GM23248 (cell line): ENCODE results near the gene MEP1A. TPM values are rescaled to one million over a fixed set of nuclear protein-coding genes. Genes with fewer than 3 reads are reported as not detected.

Experiments
- DNase-seq: peaks from one replicate; pipeline ENCODE4 v3.0.0-alpha.2; 2015
- H2AFZ ChIP-seq: fragments of 200-600 bp; sonication (generic); 2 replicates; pipeline ENCODE4 v1.6.1; 2016; ENCODE audit warnings: antibody characterized with exemption
- H3F3A ChIP-seq: fragments of 200-600 bp; sonication (generic); 2 replicates; pipeline ENCODE4 v1.6.1; 2016; ENCODE audit warnings: mild to moderate bottlenecking, antibody characterized with exemption, mixed run types; ENCODE audit not compliant: insufficient read depth
- H3K27ac ChIP-seq: fragments of 200-600 bp; sonication (generic); 2 replicates; pipeline ENCODE4 v1.5.1; 2016; ENCODE audit warnings: mild to moderate bottlenecking
- H3K27me3 ChIP-seq: fragments of 200-600 bp; sonication (generic); replicated peaks from 2 replicates; pipeline ENCODE4 v1.6.1; 2016; ENCODE audit warnings: mild to moderate bottlenecking; ENCODE audit not compliant: insufficient read depth
- H3K36me3 ChIP-seq: fragments of 200-600 bp; sonication (generic); 2 replicates; pipeline ENCODE4 v1.6.1; 2016; ENCODE audit warnings: low read depth, mild to moderate bottlenecking
- H3K4me1 ChIP-seq: fragments of 200-600 bp; sonication (generic); 2 replicates; pipeline ENCODE4 v1.6.1; 2016; ENCODE audit warnings: mild to moderate bottlenecking; ENCODE audit not compliant: insufficient read depth
- H3K4me2 ChIP-seq: fragments of 200-600 bp; sonication (generic); one replicate; pipeline ENCODE4 v1.6.1; 2016; ENCODE audit warnings: mild to moderate bottlenecking; ENCODE audit not compliant: unreplicated experiment
- H3K4me3 ChIP-seq: fragments of 200-600 bp; sonication (generic); 2 replicates; pipeline ENCODE4 v1.5.1; 2016; ENCODE audit warnings: mild to moderate bottlenecking
- H3K79me2 ChIP-seq: fragments of 200-600 bp; sonication (generic); 2 replicates; pipeline ENCODE4 v1.6.1; 2016; ENCODE audit warnings: mild to moderate bottlenecking; ENCODE audit not compliant: insufficient read depth
- H3K9ac ChIP-seq: fragments of 200-600 bp; sonication (generic); 2 replicates; pipeline ENCODE4 v1.6.1; 2016; ENCODE audit warnings: mild to moderate bottlenecking
- H3K9me2 ChIP-seq: fragments of 200-600 bp; sonication (generic); 2 replicates; pipeline ENCODE4 v1.6.1; 2016; ENCODE audit warnings: mixed run types, mild to moderate bottlenecking, moderate library complexity; ENCODE audit not compliant: insufficient read depth
- H3K9me3 ChIP-seq: fragments of 200-600 bp; sonication (generic); one replicate; pipeline ENCODE4 v1.6.1; 2017; ENCODE audit warnings: low read depth
- H4K20me1 ChIP-seq: fragments of 200-600 bp; sonication (generic); 2 replicates; pipeline ENCODE4 v1.6.0; 2016; ENCODE audit not compliant: insufficient read depth
- EZH2 ChIP-seq: fragments of 200-600 bp; sonication (generic); IDR thresholded peaks from 2 replicates; pipeline ENCODE4 v1.6.1; 2018; ENCODE audit warnings: antibody characterized with exemption, mild to moderate bottlenecking; ENCODE audit not compliant: insufficient read depth, poor library complexity, severe bottlenecking
- EZH2phosphoT487 ChIP-seq: fragments of 200-600 bp; sonication (generic); IDR thresholded peaks from 2 replicates; pipeline ENCODE4 v1.6.1; 2018; ENCODE audit warnings: antibody characterized with exemption, moderate library complexity, mild to moderate bottlenecking, low read depth; ENCODE audit not compliant: insufficient read depth
- WGBS, 2 experiments: methylation state at CpG; one replicate each; pipeline ENCODE4 v1.1.6; 2015 to 2017; ENCODE audit warnings: low lambda C conversion rate in 2 of 2, low coverage in 1 of 2; ENCODE audit errors: missing lambda C conversion rate in 2 of 2; 5-methylcytosine and 5-hydroxymethylcytosine counted together
- in situ Hi-C: fragments of 300-500 bp; cut with MboI; formaldehyde crosslinking; loops from 2 replicates; pipeline ENCODE4 v1.15.0; 2020
- polyA plus RNA-seq: library from polyadenylated mRNA; unstranded; fragments of >200 nt; fragmentation: Nextera tagmentation; extraction: Ambion mirVana; gene quantifications from 2 replicates; pipeline ENCODE4 v1.2.1, GENCODE V29; 2016
- total RNA-seq: library from RNA; depleted of rRNA; stranded (reverse); fragments of >200 nt; shearing (Covaris generic); gene quantifications from 2 replicates; pipeline ENCODE4 v1.2.3, GENCODE V29; 2014

Gene MEP1A
- total and polyA plus RNA-seq, 2 experiments from 2014 or later, result not detected

DNA sequence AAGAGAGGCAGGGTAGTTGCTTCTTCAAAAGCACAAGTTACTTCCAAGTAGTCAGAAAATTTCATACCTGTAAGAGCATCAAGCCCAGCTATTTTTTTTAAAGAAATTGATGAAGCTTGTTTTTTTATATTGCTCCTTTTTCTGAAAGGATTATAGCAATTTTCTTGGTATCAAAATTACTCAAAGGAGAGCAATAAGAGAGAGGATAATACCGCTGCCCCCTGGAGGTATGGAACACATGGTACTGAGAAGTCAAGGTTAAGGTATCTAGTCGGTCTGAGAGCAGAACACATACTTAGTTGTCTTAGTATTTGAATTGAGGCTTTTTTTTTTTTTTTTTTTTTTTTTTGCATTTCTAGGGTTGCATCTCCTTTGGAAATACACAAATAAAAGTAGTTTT, 69.2 kb downstream of the MEP1A start:
- 24 to 34% methylated on average over 2 of the region's 2 CpGs for WGBS, 2 experiments
- TF ChIP-seq EZH2phosphoT487 (no peak), EZH2 (no peak)
- in situ Hi-C loops, result no loop called here
- no peaks in the 10 kb centered on the region for H3K9me2 ChIP-seq
- H3K27me3 ChIP-seq, result no peaks in the 10 kb centered on the region; the same call in 1 of the 2 replicates
- no peak overlapping the region for H3K4me2 ChIP-seq
- H3K9me3 ChIP-seq, result no peaks in the 10 kb centered on the region
- no peak overlapping the region for H3K4me3 ChIP-seq
- no peaks in the 10 kb centered on the region for H3F3A ChIP-seq
- H4K20me1 ChIP-seq, result no peaks in the 10 kb centered on the region
- no peaks in the 10 kb centered on the region for H3K79me2 ChIP-seq
- no peak overlapping the region for H3K9ac ChIP-seq
- DNase-seq, result no peak
- no peak overlapping the region for H3K27ac ChIP-seq
- H3K36me3 ChIP-seq, result no peaks in the 10 kb centered on the region
- H2AFZ ChIP-seq, result no peak overlapping the region
- no peaks in the 10 kb centered on the region for H3K4me1 ChIP-seq

GRCh38 chr6:46863791-46864190, 70.6 kb downstream of the MEP1A start:
- no peak overlapping the region for H3K4me2 ChIP-seq
- no peak for DNase-seq
- H3K9ac ChIP-seq, result no peak overlapping the region
- H3K9me2 ChIP-seq, result no peaks in the 10 kb centered on the region
- no peak overlapping the region for H3K4me3 ChIP-seq
- no peaks in the 10 kb centered on the region for H3K9me3 ChIP-seq
- H3K79me2 ChIP-seq, result no peaks in the 10 kb centered on the region
- WGBS, 2 experiments, result 35 to 43% methylated on average over 3 of the region's 3 CpGs
- no peak overlapping the region for H2AFZ ChIP-seq
- no peaks in the 10 kb centered on the region for H3K36me3 ChIP-seq
- no peaks in the 10 kb centered on the region for H3K4me1 ChIP-seq
- no peaks in the 10 kb centered on the region; the same call in 1 of the 2 replicates for H3K27me3 ChIP-seq
- in situ Hi-C loops, result no loop called here
- H3F3A ChIP-seq, result no peaks in the 10 kb centered on the region
- TF ChIP-seq EZH2 (no peak), EZH2phosphoT487 (no peak)
- no peaks in the 10 kb centered on the region for H4K20me1 ChIP-seq
- H3K27ac ChIP-seq, result no peak overlapping the region

DNA sequence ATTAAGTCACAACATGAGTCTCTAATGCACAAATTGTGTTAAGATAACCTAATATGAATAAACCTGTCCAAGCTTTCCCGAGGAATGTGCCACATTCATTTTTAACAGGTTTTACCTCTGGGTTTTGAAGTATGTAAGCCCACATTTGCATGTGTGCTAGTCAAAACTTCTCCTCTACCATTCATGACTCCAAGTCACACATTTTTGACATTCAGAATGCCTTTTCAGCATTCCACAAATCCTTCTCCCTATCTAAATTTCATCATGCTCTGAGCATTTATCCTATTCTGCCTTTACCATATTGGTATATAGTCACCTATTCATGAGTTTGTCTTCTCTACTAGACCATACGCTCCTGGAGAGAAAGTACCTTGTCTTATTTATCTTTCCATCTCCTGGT, 72.0 kb downstream of the MEP1A start:
- H3K27ac ChIP-seq, result no peak overlapping the region
- 32 to 38% methylated on average over 2 of the region's 2 CpGs for whole genome bisulfite sequencing, 2 experiments
- H3K4me2 ChIP-seq, result no peak overlapping the region
- no peaks in the 10 kb centered on the region for H3K9me3 ChIP-seq
- no peak overlapping the region for H3K4me3 ChIP-seq
- no peaks in the 10 kb centered on the region for H3K9me2 ChIP-seq
- H3F3A ChIP-seq, result no peaks in the 10 kb centered on the region
- H3K4me1 ChIP-seq, result no peaks in the 10 kb centered on the region
- no peaks in the 10 kb centered on the region for H3K36me3 ChIP-seq
- no peaks in the 10 kb centered on the region; the same call in 1 of the 2 replicates for H3K27me3 ChIP-seq
- TF ChIP-seq EZH2phosphoT487 (no peak), EZH2 (no peak)
- no peak overlapping the region for H3K9ac ChIP-seq
- no peaks in the 10 kb centered on the region for H3K79me2 ChIP-seq
- H4K20me1 ChIP-seq, result no peaks in the 10 kb centered on the region
- in situ Hi-C loops, result no loop called here
- DNase-seq, result no peak
- H2AFZ ChIP-seq, result no peak overlapping the region

DNA sequence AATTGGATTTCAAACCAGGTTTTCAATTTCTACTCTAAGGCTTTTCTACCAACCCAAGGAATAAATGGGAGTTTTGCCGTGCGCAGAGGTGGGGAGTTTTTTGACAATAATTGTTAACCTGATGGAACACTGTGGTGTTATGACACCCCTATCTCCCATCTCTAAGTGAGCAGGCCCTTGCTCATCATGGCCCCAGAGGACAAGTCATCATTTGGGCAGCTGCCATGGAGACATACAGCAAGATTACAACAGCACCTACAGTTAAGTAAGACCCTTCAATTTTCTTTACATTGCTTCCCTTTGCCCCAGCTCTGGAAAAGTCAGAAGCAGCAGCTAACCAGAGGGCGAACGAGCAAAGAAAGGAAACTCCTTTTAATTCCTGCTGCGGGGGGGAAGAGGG, 74.2 kb downstream of the MEP1A start:
- no peaks in the 10 kb centered on the region for H3F3A ChIP-seq
- no peak for TF ChIP-seq EZH2phosphoT487
- TF ChIP-seq EZH2, result no peak
- no peak overlapping the region for H3K4me2 ChIP-seq
- H3K36me3 ChIP-seq, result no peaks in the 10 kb centered on the region
- H3K79me2 ChIP-seq, result no peaks in the 10 kb centered on the region
- H3K9me3 ChIP-seq, result no peaks in the 10 kb centered on the region
- H3K9me2 ChIP-seq, result no peaks in the 10 kb centered on the region
- H3K4me3 ChIP-seq, result no peak overlapping the region
- no peak overlapping the region for H2AFZ ChIP-seq
- no peaks in the 10 kb centered on the region for H4K20me1 ChIP-seq
- no peak overlapping the region for H3K9ac ChIP-seq
- no peak overlapping the region for H3K27ac ChIP-seq
- no peaks in the 10 kb centered on the region; the same call in 1 of the 2 replicates for H3K27me3 ChIP-seq
- 54 to 56% methylated on average over 5 of the region's 5 CpGs for WGBS, 2 experiments
- H3K4me1 ChIP-seq, result no peaks in the 10 kb centered on the region
- peak; percentile 28 for DNase-seq
- in situ Hi-C loops, result no loop called here

DNA sequence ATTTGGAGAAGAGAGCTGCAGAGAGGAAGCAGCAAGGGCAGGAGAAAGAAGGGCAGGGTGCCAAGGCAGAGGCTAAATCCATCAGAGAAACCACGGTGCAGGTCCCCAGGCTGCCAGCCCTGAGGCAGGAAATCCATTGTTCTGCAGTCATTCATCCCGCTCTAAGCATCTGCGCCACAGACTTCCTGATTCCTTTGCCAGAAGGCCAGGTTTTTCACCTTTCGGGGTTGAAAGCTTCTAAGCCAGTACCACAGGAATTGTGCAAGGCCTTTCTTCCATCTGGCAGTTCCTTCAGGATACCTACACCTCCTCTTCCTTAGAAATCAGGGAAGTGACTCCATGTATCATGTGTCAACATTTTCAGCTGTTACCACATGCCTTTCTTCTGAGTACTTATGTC, 82.9 kb downstream of the MEP1A start:
- TF ChIP-seq EZH2 (no peak), EZH2phosphoT487 (no peak)
- Histone ChIP-seq H3K4me3 (no peak overlapping the region), H3K36me3 (no peaks in the 10 kb centered on the region), H3K9me3 (no peaks in the 10 kb centered on the region), H2AFZ (no peak overlapping the region), H3K9ac (no peak overlapping the region), H3K79me2 (no peaks in the 10 kb centered on the region), H3K27me3 (no peaks in the 10 kb centered on the region), H4K20me1 (no peaks in the 10 kb centered on the region), H3K4me2 (no peak overlapping the region), H3F3A (no peaks in the 10 kb centered on the region), H3K27ac (no peak overlapping the region), H3K4me1 (no peaks in the 10 kb centered on the region), H3K9me2 (no peaks in the 10 kb centered on the region)
- 2 to 3% methylated on average over 4 of the region's 4 CpGs for WGBS, 2 experiments
- peak; percentile 5 for DNase-seq
- in situ Hi-C loops, result no loop called here
